Prostate gland (tissue), 2 donors: Measurements from ENCODE around the gene NDUFS5.

Experiments used
- CTCF ChIP-seq, 4 experiments: fragments of 200-600 bp in 2 of 4; fragments of 450-650 bp in 2 of 4; sonication (generic) in 2 of 4; IDR thresholded peaks; 1 replicate in 3 of 4; 2 replicates in 1 of 4; pipeline ENCODE4 v1.5.1; 2016 to 2019; ENCODE audit warnings: antibody characterized with exemption in 4 of 4, mild to moderate bottlenecking in 2 of 4, moderate library complexity in 2 of 4
- POLR2A ChIP-seq: fragments of 450-650 bp; IDR thresholded peaks from one replicate; pipeline ENCODE4 v1.6.1; 2016; ENCODE audit warnings: antibody characterized with exemption, mild to moderate bottlenecking
- POLR2AphosphoS5 ChIP-seq: sonication (generic); formaldehyde crosslinking; IDR thresholded peaks from one replicate; pipeline ENCODE4 v1.6.1; 2017; ENCODE audit warnings: antibody characterized with exemption

GRCh38 chr1:39001516-39002421 is 24.4 kb upstream of the NDUFS5 start:
- TF ChIP-seq CTCF (IDR thresholded peaks at IDR 0.05) = no peak
- no peak for TF ChIP-seq POLR2A
- TF ChIP-seq POLR2AphosphoS5 = no peak
